22Rv1 (cell line): ENCODE measurements around the gene MALL.

Experiments used
- H3K27ac ChIP-seq: fragments of 450-650 bp; 2 replicates; pipeline ENCODE4 v1.5.1; 2017
- ZFX ChIP-seq: fragments of 450-650 bp; IDR thresholded peaks from 2 replicates; pipeline ENCODE4 v1.6.1; 2017; ENCODE audit warnings: antibody characterized with exemption, borderline replicate concordance
- TF ChIP-seq, protein P1 (sequence below): fragments of 450-650 bp; IDR thresholded peaks from 2 replicates; pipeline ENCODE4 v1.5.1; 2017; ENCODE audit warnings: mild to moderate bottlenecking

Gene MALL

DNA sequence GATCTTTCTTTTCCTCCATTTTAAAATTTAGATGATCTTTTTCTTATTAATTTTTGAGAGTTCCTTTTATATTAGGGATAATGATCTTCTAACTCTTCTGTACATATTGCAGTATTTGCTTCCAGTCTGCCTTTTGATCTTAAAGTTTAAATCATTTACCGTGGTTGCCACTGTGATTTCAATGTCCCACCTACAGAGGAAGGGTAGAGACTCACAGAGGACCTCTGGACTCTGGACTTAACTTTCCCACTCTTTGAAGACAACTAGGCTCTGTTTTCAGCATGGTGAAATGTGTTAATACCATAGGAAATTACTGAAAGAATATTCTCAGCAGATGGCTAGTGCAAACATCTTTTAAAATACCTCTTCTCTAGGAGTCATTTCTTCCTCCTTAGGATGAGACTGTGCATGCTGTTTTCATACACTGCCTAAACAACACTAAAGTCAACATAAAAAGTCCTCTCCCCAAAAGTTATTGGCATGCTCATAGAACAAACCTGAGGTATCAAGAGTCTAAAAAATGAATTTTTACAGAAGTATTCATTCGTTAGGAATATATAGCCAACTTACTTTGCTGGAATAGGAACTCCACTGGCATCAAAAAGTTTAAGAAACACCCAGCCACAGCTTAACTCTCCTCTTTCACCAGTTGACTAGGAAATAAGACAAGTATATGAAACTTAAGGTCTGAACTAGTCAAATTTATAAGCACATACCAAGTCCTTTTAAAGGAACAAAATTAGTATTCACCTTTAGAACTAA, 30.7 kb upstream of the MALL start:
- TF ChIP-seq ZFX = no peak
- TF ChIP-seq, protein P1, sequence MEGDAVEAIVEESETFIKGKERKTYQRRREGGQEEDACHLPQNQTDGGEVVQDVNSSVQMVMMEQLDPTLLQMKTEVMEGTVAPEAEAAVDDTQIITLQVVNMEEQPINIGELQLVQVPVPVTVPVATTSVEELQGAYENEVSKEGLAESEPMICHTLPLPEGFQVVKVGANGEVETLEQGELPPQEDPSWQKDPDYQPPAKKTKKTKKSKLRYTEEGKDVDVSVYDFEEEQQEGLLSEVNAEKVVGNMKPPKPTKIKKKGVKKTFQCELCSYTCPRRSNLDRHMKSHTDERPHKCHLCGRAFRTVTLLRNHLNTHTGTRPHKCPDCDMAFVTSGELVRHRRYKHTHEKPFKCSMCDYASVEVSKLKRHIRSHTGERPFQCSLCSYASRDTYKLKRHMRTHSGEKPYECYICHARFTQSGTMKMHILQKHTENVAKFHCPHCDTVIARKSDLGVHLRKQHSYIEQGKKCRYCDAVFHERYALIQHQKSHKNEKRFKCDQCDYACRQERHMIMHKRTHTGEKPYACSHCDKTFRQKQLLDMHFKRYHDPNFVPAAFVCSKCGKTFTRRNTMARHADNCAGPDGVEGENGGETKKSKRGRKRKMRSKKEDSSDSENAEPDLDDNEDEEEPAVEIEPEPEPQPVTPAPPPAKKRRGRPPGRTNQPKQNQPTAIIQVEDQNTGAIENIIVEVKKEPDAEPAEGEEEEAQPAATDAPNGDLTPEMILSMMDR = no peak
- no peak overlapping the region for H3K27ac ChIP-seq

DNA sequence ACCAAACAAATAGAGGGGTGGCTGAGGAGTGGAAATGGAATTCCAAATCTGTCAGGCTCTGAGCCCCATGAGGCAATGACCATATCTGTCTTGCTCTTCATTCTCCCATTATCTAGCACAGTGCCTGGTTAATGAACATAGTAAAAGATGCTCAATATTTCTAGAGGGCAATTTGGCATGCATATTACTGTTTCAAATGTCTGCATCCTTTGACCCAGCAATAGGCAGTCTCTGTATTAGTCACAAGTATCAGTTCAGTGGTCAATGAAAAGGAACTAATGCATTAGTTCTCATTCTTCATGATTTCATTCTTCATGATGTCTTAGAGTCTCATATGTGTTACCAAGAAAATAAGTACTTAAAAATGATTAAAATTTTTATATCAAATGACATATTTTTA, 28.4 kb upstream of the MALL start:
- H3K27ac ChIP-seq = no peak overlapping the region
- TF ChIP-seq, protein P1 = no peak
- no peak for TF ChIP-seq ZFX

DNA sequence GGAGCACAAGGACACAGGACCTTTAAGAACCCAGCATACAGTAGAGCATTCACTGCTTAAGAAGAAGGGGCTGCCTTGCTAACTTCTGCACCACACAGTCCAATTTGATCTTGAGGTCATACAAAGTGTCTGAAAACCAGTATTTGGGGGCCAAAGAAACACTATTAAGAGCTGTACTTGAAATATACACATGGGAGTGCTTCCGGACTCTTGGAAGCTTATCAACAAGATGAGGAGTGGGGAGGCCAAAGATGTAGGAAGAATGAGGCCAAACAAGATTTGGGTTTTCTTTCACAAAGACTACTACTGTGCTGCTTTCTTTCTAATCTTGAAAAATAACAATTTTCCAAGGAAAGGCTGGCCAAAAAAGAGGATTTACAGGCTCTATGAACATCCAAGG, 24.8 kb upstream of the MALL start:
- no peak overlapping the region for H3K27ac ChIP-seq
- TF ChIP-seq ZFX = no peak

DNA sequence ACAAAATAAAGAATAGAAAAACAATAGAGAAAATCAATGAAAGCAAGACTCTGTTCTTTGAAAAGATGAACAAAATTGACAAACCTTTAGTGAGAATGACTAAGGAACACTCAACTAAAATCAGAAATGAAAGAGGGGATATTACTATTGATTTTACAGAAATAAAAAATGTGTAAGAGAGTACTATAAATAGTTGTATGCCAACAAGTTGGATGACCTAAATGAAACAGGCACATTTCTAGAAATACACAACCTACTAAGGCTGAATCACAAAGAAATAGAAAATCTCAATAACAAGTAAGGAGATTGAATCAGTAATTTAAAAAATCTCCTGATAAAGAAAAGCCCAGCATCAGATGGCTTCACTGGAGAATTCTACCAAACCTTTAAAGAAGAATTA, 18.4 kb upstream of the MALL start:
- no peak overlapping the region for H3K27ac ChIP-seq
- TF ChIP-seq, protein P1 = no peak
- TF ChIP-seq ZFX = no peak

DNA sequence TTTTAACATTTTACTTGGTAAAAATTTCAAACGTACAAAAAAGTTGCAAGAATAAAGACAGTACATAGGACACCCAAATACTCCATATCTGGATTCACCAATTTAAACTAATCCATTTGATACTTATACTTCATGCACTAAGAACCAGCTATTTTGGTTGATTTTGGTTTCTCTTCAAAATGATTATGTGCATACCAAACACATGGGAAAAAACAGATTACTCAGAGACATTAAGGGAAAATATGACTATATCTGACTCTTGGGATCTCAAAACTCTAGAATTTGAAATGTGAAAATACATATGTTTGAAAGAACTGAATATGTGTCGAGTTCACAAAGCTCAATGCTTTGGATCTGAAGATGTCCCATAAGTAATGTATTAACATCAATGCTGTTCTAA, 15.5 kb upstream of the MALL start:
- no peak for TF ChIP-seq ZFX
- TF ChIP-seq, protein P1 = no peak
- H3K27ac ChIP-seq = no peak overlapping the region

DNA sequence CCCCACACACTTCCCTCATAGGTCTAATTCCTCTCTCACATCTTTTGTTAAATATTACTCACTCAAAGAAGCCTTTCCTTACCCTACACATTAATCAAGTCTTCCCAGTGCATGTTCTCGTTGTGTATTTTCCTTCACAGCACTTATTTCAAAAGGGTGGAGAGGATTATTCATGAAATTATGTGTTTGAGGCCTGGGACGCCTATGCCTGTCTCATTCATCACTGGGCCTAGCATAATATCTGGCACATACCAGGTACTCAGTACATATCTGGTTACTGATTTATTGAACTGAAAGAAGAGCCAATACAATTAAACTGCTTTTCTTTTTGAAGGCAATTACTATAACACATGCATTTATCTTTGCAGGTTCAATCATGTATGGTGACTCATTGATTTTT, 15.1 kb upstream of the MALL start:
- TF ChIP-seq ZFX = no peak
- TF ChIP-seq, protein P1 = no peak
- H3K27ac ChIP-seq = no peak overlapping the region

DNA sequence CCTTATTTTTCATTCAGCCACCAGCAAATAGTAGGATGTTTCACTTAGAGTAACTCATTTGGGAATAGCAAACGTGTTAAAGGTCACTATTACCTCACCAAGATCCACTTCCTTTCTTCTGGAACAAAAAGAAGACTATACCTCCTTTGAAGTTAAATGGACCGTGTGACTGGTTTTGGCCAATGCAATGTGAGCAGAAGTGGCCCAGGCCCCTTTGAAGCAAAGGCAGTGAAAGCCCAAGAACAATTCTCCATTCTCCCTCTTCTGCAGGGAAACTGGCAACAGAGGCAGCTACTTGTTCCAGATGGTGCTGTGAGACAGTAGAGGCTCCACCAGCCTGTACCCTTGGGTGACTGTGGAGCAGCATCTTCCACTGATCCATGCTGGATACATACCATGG, 11.3 kb upstream of the MALL start:
- TF ChIP-seq, protein P1 = no peak
- no peak for TF ChIP-seq ZFX
- no peak overlapping the region for H3K27ac ChIP-seq
